Keratinocyte (primary cell): Measurements from ENCODE around the gene ASTL.

Experiments
- EZH2 ChIP-seq: IDR thresholded peaks from one replicate; pipeline ENCODE4 v1.6.1; 2012; ENCODE audit warnings: inconsistent platforms, mild to moderate bottlenecking, low read length, moderate library complexity
- TF ChIP-seq, protein P1 (sequence below), 3 experiments: IDR thresholded peaks in 1 of 3; conservative IDR thresholded peaks in 1 of 3; optimal IDR thresholded peaks in 1 of 3; 2 replicates in 2 of 3; 3 replicates in 1 of 3; pipeline versions ENCODE3 to v1.5.1; 2011; ENCODE audit warnings: low read length in 3 of 3, mild to moderate bottlenecking in 3 of 3, moderate library complexity in 2 of 3, control low read depth in 1 of 3, inconsistent platforms in 1 of 3; ENCODE audit not compliant: insufficient read depth in 2 of 3; ENCODE audit errors: extremely low read depth in 1 of 3

DNA sequence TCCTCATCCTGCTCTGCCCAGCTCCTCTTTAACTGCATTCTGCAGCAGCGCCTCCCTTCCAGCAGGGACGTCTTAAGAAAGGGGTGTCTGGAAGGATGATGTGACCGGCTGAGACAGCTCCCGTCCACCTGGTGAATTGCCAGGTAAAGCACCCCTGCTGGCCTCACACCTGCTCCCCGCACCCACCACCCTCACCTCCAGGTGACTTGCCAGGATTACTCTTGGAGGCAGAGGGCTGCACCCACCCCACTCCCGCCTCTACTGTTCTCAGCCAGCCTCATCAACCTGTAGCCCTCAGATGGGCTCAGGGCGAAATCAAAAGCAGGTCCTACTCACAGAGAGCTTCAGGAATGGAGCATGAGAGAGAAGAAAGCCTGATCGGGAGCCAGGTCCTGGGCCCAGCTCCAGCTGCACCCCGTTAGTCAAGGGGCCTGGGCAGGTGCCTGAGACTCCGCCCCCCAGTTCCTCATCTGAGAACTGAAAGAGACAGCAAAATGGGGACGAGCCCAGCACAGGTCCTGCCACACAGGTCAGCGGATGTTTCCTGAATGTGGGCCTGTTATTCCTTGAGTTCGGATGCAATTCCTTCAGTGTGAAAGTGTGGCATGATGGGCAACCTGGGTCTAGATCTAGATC lies 27.6 kb downstream of the ASTL start:
- TF ChIP-seq, protein P1, sequence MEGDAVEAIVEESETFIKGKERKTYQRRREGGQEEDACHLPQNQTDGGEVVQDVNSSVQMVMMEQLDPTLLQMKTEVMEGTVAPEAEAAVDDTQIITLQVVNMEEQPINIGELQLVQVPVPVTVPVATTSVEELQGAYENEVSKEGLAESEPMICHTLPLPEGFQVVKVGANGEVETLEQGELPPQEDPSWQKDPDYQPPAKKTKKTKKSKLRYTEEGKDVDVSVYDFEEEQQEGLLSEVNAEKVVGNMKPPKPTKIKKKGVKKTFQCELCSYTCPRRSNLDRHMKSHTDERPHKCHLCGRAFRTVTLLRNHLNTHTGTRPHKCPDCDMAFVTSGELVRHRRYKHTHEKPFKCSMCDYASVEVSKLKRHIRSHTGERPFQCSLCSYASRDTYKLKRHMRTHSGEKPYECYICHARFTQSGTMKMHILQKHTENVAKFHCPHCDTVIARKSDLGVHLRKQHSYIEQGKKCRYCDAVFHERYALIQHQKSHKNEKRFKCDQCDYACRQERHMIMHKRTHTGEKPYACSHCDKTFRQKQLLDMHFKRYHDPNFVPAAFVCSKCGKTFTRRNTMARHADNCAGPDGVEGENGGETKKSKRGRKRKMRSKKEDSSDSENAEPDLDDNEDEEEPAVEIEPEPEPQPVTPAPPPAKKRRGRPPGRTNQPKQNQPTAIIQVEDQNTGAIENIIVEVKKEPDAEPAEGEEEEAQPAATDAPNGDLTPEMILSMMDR (optimal IDR thresholded peaks at IDR 0.05 in 1 of 3, IDR thresholded peaks at IDR 0.05 in 1 of 3, conservative IDR thresholded peaks at IDR 0.05 in 1 of 3; ENCODE audit: extremely low read depth in 1 of 3, insufficient read depth in 2 of 3, low read length in 3 of 3): no peak
- TF ChIP-seq EZH2: no peak
